ENCODE results near the gene RNF8.
"Not testable (repeated sequence)": the region's sequence is repeated elsewhere in the genome, so short reads cannot be mapped to it uniquely, and the experiment has no call there.

The RNF8 gene

GRCh38 chr6:37441651-37442050 lies 87.9 kb downstream of the RNF8 start:
- CTCF ChIA-PET = no interaction called here
- H3K4me3 ChIP-seq (ENCODE audit: low read depth, low read length) = no peak overlapping the region
- no peak for DNase-seq (ENCODE audit: low read depth, low spot score)
- POLR2A ChIA-PET = no interaction called here
- TF ChIP-seq CTCF (IDR thresholded peaks at IDR 0.05; ENCODE audit: insufficient read depth, low read length, missing control alignments) = no peak

- H3K4me3 ChIP-seq (ENCODE audit: low read depth, low read length) = no peak overlapping the region
- ChIA-PET CTCF (no interaction called here), POLR2A (no interaction called here)
- DNase-seq (ENCODE audit: low read depth, low spot score) = no peak
- no peak for TF ChIP-seq CTCF (IDR thresholded peaks at IDR 0.05; ENCODE audit: insufficient read depth, low read length, missing control alignments)
Observed at GRCh38 chr6:37442416-37443215, 88.8 kb downstream of the RNF8 start.

GRCh38 chr6:37443216-37443542 lies 89.4 kb downstream of the RNF8 start:
- H3K4me3 ChIP-seq (ENCODE audit: low read depth, low read length); DNase-seq (ENCODE audit: low read depth, low spot score); POLR2A ChIA-PET; CTCF ChIA-PET: not testable (repeated sequence)
